ENCODE data around the gene CCDC107.
"Not testable (repeated sequence)": the region's sequence is repeated elsewhere in the genome, so short reads cannot be mapped to it uniquely, and the experiment has no call there.

DNA sequence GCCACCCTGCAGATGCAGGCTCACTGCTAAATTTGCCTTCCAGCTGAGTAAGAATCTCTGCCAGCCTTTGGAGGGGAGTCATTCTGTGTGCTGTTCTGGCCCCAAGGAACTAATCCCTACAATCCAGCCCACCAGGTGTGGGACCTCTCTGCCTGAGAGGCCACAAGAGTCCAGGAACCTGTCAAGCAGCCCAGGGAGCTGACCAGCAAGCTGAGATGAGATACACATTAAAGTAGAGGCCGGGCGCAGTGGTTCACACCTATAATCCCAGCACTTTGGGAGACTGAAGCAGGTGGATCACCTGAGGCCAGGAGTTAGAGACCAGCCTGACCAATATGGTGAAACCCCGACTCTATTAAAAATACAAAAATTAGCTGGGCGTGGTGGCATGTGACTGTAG, 46.0 kb upstream of the CCDC107 start:
- TF ChIP-seq, protein P1, sequence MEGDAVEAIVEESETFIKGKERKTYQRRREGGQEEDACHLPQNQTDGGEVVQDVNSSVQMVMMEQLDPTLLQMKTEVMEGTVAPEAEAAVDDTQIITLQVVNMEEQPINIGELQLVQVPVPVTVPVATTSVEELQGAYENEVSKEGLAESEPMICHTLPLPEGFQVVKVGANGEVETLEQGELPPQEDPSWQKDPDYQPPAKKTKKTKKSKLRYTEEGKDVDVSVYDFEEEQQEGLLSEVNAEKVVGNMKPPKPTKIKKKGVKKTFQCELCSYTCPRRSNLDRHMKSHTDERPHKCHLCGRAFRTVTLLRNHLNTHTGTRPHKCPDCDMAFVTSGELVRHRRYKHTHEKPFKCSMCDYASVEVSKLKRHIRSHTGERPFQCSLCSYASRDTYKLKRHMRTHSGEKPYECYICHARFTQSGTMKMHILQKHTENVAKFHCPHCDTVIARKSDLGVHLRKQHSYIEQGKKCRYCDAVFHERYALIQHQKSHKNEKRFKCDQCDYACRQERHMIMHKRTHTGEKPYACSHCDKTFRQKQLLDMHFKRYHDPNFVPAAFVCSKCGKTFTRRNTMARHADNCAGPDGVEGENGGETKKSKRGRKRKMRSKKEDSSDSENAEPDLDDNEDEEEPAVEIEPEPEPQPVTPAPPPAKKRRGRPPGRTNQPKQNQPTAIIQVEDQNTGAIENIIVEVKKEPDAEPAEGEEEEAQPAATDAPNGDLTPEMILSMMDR (IDR thresholded peaks at IDR 0.05; ENCODE audit: low read length) = not testable (repeated sequence)
- not testable (repeated sequence) for TF ChIP-seq EZH2 (IDR thresholded peaks at IDR 0.05; ENCODE audit: borderline replicate concordance, low read length)

Measured in OCI-LY1 (cell line).